HG02973 (cell line): ENCODE measurements around the gene PUM1.
"Not testable (repeated sequence)": the region's sequence is repeated elsewhere in the genome, so short reads cannot be mapped to it uniquely, and the experiment has no call there.

Source experiments
- ATAC-seq: cut with Tn5 transposase; IDR thresholded peaks from one replicate; pipeline ENCODE4 v1.9.1; 2021; ENCODE audit warnings: moderate library complexity; ENCODE audit not compliant: unreplicated experiment

Gene PUM1

DNA sequence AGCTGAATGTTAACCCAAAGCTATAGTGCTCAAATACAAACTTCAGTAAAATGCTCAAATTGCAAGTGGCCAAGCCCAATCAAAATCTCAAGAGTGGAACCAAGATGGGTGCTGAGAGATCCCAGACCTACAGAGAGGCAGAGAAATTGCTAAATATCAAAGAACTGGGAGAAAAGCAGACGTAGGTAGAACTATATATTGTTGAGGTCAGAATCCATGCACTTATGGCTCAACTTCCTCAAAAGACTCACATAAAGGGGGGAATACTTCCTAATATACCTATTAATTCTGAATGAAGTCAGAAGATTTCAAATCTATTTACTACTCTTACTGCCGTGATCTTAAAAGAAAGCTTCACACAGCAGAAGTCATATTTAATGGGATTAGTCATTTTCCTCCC is 65.2 kb downstream of the PUM1 start:
- ATAC-seq = no peak

DNA sequence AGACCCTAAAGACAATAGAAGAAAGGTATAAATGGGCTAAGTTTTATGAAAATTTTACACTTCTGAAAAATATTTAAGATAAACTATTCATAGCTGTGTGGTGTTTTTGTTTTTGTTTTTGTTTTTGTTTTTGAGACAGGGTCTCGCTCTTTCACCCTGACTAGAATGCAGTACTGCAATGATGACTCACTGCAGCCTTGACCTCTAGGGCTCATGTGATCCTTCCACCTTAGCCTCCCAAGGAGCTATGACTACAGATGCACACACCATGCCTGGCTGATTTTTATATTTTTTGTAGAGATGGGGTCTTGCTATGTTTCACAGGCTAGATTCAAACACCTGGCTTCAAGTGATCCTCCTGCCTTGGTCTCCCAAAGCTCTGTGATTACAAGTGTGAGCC is 66.6 kb downstream of the PUM1 start:
- ATAC-seq = no peak

DNA sequence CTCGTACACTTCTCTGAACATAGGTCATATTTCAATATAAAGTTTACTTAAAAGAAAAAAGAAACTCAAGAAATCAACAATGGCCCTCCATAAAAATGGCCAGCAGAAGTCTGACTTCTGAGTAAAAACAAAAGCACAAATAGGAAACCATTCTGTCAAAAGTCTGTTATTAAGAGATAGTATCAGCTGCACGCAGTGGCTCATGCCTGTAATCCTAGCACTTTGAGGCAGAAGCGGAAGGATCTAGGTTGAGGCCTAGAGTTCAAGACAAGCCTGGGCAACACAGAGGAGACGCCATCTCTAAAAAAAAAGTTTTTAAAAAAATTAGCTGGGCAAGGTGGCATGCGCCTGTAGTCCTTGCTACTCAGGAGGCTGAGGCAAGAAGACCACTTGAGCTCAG is 67.3 kb downstream of the PUM1 start:
- no peak for ATAC-seq

DNA sequence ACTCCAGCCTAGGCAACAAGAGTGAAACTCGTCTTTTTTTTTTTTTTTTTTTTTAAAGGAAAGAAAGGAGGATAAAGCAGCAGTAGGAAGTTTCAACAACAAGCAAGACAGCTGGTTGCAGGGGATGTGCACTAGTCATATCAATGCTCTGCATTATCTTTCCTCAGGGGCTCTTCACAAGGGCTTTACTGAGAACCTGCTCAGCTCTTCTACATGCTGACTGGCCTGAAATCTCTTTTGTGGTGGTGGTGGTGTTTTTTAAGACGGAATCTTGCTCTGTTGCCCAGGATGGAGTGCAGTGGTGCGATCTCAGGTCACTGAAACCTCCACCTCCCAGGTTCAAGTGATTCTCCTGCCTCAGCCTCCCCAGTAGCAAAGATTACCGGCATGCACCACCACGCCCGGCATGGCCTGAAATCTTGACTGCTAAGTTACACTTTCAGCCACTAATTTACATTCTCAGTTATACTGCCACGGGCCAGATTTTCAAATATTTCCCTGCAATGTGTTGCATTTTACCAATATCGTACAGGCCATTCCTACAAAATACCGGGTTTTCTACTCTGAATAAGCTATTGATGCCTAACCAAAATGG is 68.0 kb downstream of the PUM1 start:
- ATAC-seq = no peak

DNA sequence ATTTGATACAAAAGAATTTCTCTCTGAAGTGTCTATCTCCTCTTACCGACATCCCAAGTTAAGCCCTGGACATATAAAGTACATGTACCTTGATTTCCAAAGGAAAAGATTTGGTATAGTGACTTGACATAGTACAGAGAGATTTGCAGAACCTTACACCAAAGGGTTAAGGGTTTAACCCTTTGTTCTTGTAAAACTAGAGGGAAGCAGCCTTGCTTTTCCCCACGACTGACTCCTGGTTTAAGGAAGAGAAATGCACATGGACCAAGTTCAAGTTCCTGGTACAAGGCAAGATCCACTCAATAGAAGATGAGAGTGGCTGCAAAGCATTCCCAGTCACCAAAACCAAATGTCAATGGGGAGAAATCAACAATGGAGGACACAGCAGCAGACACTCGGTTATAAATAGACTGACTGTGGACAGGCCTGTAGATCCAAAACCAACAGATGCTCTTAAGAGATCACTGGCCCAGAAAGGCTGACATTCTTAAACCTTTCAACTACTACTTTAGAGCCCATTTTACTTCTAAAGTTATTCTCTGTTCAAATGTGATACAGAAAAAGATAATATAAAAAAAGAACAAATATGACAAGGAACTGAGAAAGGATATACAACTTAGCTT is 69.4 kb downstream of the PUM1 start:
- ATAC-seq = no peak

DNA sequence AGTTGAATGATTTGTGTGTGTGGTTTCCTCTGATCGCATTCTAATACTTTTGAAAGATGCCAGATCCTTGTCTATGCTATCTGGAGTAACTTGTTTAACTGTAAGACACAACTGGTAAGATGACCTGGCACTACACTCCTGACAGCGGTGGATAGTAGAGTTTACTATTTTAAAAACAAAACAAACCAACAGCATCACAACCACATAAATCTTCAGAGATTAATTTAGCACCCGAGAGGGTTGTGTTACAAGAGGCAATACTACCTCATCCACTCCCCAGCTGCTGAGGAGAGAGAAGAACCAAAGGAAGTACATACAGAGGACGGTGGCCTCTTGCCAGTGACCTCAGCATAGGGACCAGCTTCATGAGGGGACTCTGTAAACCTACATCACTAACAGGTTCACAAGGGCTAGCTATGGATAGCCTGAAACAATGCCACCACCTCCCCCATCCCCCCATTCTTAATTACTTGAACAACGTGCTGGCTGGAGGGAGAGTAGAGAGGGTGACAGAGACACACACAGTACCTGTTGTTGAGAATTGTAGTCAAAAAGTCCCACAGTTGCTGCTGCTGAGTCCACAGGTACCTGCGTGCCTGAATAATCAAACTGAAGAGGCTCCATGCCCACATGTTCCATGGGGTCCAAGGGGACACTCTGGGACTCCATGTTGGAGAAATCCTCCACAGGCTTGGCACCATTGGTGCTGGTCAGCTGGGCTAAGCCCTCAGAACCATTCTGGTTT is 73.5 kb downstream of the PUM1 start:
- no peak for ATAC-seq

DNA sequence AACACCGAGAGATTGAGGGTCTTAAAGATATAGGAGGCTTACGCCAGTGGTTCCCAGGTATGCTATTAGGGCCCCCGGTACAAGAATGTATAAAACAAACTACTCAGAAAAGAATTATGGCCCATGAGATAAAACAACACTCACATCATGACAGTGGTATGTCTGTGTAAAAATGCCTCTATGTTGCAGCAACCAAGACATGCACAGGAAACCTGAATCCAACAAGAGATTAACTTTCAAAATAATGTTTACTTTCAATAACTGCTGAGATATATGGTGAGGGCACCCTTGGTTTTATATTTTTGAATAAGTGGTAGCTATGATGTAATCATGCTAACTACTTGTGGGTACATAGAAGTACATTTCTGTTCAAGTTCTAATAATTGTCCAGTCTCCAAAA is 74.9 kb downstream of the PUM1 start:
- no peak for ATAC-seq

DNA sequence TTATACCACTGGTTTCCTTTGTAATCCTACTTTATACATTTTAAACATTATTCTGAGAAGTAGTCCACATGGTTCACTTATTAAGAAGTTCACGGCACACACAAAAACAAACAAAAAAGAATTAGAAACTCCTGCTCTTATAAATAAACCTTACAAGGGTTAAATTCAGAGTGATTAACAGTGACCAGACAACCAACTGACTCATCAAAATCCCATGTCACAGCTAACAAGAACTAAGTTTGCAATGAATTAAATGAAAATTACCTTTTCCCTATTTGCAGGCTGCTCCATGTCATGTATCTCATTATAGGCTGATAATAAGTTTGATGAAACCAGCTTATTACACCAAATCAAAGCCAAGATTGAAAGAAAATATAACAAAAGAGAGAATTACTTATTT is 77.5 kb downstream of the PUM1 start:
- ATAC-seq = no peak

DNA sequence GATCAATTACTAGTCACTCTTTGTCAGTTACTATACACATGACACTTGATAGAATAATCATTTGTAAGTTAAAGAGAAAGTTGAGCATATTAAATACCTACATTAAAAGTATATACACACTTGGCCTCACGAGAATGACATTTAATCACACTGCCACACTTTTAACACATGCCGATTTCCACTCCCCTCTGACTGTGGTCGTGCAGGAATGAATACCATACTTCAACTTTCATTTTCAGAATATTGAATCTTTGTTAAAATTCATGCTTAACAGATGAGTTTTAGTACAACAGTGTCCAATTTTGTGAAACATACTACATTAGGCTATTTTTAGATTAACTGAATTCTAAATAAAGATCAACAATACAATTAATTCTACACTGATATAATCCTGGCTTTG is 78.8 kb downstream of the PUM1 start:
- ATAC-seq = no peak

DNA sequence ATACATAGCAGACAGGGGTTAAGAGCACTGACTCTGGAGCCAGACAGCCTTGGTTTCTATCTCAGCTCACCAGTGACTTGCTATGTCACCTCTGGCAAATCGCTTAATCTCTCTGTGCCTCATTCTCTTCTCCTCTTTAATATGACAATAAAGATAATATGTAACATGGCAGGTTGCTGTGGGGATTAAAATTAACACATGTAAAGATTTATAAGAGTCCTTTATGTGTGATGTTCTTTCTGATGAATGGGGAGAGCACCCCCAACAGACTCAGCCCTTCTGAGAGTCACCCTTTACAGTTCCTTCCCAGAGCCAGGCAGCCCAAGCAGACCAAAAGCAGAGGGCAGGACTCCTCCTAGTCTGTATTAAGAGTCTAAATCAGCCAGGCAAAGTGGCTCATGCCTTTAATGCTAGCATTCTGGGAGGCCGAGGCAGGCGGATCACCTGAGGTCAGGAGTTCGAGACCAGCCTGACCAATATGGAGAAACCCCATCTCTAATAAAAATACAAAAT is 80.5 kb downstream of the PUM1 start:
- no peak for ATAC-seq

DNA sequence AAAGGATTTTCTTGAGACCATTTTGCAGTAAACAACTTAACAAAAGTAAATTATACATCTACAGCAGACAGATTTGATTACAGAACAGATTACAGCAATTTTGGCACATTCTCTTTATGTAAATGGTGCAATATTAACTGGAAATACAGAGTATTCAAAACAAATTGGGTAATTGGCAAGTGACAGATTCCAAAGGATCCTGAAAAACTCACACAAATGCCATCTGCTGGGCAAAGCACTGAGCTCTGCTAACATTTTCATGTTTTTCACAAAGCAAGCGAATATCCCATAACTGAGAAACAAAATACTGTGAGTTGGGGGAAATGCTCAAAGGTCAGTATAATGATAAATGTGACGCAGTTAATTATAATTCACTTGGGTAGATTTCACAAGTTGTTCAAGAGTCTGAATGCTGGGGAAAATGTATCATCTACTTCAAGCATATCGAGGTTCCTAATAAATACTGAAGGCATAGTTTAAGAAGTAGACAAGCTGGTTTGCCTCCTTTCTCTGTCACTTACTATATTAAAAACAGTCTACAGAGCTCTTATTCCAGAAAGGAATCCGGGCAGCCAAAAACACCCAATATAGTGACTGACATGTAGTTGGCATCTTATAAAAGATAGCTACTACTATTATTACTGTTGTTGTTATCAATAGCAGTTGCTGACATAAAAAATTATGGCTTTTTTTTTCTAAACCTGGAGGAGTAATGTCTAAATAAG is 81.2 kb downstream of the PUM1 start:
- ATAC-seq = no peak

DNA sequence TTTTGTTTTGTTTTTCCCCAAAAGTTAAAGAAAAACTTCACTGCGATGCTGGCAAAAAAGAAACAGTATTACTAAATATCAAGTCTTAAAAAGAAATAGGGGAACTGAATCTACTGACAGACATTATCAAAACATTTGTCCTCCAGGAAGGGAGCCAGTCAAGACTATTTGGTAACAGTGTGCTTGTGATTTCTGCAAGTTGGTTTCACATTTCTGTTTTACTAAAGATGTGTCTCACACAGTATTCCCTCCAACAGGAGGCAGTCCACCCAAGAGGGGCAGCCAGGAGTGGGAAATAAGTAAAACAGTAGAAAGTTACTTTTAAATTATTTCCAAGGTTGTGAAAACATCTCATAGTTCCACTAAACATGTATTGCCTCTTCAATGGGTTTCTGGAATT is 82.6 kb downstream of the PUM1 start:
- no peak for ATAC-seq

DNA sequence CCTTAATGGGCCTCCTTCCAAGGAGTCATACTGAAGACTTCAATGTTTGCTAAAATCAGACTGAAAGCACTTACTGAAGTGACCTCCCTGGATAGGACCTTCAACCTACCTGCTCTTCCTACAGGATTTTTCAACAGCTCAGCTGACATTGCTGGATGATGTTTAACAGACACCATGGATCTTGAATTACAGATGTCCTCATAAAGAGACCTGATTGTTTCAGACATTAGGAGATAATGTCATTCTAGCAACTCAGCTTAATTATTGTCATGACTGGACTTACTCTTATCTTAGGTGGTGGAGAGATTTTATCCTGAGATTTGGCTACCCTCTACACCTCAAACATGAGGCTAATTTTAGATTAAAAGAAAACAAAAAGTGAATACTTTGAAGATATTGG is 83.1 kb downstream of the PUM1 start:
- no peak for ATAC-seq

DNA sequence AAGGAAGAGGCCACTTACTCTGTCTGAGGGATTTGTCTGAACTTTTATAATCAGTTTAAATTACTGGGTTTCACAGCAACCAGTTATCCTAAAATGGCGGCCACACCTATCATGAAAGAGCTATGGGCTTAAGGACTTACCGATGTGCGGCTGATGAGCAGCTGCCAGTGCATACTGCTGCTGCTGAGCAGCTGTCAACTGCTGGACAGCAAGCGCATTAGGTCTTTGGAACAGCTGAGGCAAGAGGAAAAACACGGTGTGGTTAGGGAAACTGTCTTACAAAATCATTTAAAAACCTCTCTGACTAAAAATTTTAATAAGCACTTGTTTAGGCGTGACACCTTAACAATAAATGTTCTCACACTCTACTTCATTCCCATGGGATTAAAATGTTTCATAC is 84.3 kb downstream of the PUM1 start:
- ATAC-seq = no peak

DNA sequence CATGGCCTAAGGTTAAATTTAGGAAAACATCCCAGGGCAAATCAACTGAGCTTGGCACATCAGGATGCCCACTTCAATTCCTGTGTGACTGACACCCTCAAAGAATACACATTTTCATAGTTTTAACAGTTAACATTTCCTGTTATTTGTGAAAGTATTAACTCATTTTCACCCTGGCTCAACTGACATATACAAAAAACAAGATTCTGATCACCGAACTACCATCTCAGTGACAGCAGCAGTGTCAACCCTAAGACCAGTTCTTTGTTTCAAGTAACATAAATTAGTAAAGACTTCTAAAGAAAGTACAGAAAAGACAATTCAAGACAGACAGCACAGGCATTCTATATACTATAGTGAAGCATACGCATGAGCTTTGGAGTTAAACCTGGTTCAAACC is 88.0 kb downstream of the PUM1 start:
- ATAC-seq = no peak

DNA sequence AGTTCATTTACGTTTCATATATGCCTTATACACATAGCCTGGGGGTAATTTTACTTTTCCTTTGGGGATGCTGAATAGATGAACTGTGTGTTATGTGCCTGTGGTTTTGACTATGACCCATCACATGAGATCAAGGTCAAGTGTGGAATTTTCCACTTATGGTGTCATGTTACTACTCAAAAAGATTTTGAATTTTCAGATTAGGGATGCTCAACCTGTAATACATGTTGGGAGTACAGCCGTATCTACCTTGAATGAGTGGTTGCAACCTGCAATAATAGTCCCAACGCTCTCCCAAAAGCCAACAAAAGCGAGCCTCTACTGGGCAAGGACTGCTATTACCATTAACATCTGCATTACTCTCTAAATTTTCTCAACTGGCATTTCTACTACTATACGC is 88.4 kb downstream of the PUM1 start:
- ATAC-seq = no peak

DNA sequence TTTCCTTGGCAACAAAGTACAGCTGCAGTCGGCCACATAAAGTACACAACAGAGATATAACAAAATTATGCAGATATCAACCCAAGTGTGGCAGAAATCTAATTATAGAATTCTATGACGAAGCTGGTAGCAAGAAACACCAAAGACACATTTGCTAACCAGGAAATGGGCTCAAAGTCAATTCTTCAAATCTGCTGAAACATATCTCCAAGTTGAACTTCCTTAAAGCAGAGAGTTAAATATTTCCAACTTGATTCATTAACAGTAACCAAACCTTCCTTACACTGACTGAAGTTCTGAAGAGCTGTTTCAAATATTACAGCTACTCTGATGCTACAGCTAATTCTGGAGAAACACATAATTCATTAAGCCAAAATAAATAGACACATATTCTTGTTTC is 89.4 kb downstream of the PUM1 start:
- no peak for ATAC-seq

DNA sequence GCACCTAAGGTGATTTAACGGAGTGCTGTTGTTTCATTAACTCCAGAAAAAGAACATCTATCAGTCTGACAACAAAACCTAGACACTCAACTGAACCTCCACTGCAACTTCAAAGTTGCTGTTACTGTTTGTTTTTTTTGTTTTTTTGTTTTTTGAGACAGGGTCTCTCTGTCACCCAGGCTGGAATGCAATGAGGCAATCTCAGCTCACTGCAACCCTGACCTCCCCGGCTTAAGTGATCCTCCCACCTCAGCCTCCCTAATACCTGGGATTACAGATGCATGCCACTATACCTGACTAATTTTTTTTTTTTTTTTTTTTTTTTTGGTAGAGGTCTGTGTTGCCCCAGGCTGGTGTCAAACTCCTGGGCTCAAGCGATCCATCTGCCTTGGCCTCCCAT is 90.3 kb downstream of the PUM1 start:
- no peak for ATAC-seq

DNA sequence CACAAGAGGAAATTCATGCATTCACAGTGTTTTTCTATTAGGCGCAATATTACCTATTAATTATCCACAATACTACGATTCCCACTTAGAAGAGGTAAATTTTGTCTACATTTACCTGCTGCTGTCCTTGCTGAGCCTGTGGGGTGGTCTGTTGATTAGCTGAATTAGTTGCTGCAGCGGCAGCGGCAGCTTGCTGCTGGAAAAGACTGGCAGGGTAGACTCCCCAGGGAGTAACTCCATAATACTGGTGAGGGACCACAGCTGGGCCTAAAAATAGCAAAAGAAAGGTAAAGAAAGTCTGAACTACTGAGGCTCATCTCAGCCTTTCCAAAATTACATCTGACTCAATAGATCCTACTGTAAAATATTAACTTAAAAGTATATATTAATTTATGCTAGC is 91.0 kb downstream of the PUM1 start:
- ATAC-seq = no peak

DNA sequence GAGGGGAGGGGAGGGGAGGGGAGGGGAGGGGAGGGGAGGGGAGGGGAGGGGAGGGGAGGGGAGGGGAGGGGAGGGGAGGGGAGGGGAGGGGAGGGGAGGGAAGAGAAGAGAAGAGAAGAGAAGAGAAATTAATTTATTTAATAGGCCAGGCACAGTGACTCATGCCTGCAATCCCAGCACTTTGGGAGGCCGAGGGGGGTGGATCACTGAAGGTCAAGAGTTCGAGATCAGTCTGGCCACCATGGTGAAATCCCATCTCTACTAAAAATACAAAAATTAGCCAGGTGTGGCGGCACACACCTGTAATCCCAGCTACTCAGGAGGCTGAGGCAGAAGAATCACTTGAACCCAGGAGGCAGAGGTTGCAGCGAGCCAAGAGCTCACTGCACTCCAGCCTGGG is 93.2 kb downstream of the PUM1 start:
- not testable (repeated sequence) for ATAC-seq

DNA sequence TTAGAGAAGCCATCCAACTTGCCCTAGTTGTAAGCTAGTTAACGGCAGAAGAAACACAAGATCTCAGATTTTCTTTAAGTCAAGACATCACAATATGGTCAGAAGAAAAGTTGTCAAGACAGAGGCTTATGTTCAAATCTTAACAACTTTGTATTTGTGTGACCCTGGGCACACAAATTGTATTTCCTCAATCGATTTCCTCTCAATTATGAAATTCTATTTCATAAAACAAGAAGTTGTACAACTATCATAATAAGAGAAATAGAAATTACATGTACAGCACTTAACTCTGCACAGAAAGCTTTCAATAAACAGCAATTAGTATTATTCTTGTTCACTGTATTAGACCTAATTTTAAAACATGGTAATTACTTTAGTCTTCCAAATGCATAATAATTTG is 94.0 kb downstream of the PUM1 start:
- no peak for ATAC-seq

DNA sequence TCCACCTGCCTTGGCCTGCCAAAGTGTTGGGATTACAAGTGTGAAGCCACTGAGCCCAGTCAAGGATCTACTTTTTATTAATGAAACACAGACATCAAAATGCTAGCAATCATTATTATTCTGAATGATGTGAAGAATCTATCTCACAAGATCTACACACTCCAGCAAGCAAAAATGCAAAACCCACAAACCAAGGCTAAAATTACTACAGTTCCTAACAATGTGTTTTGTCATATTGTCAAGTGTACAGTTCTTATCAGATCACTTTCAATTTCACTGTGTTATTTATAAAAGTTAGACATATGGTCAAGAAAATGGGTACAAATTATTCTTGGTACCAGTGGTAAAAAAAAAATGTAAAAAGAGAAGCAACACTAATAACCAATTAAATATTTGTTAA is 95.6 kb downstream of the PUM1 start:
- no peak for ATAC-seq
